SKM-1 treated with dmso at 0.1 percent for 144 hours (cell line): ENCODE data around the gene ERN1.
A peak's percentile ranks its signal among the peaks of the same experiment; 100 is the strongest.

Experiments used
- DNase-seq: peaks from one replicate; lab custom pipeline; 2025; ENCODE audit not compliant: unreplicated experiment; lab: John Stamatoyannopoulos, UW

Gene ERN1

DNA sequence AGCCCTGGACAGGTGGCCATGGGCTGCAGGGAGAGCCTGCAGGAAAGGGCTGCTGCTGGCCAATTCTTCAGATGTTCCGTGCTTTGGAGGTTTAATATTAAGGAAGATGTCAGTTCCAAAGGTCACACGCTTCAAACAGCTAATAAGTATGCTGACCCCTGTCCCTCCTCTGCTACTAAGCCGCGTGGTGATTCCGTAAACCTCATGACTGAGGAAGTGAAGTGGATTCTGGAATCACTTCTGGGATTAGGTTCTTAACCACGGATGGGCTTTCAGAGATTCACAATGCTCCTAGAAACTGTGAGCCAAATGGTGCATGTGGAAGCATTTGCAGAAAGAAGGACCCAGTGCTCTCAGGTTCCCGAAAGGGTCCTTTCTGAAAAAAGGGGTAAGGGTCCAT lies 28.5 kb upstream of the ERN1 start:
- DNase-seq: no peak

DNA sequence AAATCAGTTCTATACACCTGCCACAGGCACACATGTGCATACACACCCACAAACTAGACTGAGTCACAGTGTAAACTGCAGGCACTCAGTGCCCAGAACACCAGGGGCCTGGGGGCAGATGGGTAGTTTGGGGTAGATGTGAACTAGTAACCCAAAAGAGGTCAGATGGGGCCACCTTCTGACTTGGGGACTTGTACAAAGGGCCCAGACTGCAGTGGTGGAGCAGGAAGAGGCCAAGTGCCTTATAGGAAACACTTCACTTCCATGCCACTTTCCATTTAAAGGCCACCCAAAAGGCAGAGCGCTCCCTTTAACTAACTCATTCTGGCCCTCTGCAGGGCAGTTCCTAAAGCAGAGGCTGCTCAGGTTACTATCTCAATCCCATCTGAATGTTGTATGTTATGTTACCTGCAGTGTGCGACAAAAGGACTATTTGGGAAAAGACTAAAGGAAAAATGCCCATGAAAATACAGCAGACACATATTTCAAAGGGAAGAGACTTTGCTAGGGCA lies 27.8 kb upstream of the ERN1 start:
- no peak for DNase-seq

DNA sequence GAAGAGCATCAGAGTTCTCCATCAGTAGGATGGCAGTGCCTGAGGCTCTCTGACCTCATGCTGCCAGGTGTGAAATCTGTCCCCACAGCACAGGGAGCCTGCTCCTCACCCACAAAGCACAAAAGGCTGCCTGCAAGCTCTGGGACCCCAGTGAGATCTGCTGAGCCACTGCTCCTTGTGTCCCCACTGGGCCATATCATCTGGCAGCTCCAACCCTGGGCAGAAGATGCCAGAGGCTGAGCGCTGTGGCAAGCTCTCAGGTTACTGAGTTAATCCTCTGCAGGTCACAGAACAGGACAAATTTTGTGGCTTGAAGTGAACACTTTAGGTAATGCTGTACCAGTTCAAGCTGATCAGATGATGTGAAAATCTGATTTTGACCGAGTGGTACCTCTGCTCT lies 26.7 kb upstream of the ERN1 start:
- no peak for DNase-seq

DNA sequence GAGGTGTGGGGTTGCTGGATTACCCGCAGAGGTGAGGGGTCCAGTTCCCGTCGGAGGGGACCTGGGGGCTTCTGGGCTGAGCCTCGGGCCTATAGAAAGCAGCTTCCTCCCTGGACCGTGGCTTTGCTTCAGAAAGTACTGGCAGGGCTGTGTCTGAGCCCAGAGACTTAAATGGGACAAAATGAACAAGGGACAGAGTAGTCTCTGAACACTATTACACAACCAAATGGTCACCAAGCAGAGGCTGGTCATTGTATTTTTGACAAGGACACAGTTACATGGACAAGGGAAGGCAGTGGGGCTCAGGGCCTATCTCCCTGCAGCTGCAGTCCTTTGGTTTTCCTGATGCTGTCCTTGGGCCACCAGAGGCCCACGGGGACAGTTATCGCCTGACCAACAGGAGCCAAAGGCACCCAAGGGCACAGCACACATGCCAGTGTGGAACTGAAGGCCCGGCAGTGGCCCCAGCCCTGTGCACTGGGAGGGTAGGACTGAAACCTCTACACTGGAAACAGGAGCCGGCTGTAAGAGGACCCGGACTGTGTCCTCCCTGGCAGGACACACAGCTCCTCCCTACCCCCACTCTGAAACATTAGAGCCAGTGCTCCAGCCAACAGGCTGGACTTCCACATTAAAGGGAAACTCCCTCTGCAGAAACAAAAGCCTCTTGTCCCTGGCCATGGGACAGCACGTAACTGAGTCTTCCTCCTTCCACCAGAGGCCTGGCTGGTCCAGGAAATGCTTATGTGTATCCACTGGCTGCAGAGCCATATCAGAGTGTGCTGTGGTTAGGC lies 26.0 kb upstream of the ERN1 start:
- no peak for DNase-seq

DNA sequence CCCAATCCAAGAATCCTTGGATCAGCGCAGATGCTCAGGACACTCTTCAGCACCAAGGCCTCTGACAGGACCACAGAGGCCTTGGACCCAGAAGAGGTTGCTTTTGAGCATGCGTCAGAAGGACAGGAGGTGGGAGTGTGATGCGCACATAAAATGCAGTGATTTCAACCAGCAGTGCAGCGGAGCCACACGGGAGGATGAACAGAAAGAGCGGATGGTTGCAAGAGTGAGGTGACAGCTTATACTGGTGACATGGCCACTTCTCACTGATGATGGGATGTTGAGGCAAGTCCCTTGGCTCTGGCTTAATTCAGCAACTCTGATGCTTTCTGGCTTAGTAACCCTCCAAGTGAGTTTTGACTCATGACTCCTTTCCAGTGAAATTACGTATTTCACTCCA lies 25.2 kb upstream of the ERN1 start:
- no peak for DNase-seq

DNA sequence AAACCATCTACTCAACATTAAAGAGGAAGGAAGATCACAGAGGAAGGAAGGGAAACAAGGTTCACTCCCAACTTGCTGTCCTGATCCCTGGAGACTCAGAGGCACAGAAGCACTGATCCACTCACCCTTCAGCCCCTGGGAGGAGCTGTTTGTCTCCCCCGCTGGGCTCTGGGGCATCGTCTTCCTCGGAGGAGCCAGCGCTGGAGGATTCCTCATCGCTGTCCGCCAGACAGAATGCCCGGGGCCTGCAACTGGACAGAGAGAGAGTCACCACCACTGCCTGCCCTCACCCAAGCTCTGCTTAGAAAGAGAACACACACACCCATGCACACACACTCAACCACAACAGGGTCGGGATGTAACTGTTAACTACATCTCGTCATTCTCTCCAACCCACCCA lies 24.8 kb upstream of the ERN1 start:
- DNase-seq: no peak

DNA sequence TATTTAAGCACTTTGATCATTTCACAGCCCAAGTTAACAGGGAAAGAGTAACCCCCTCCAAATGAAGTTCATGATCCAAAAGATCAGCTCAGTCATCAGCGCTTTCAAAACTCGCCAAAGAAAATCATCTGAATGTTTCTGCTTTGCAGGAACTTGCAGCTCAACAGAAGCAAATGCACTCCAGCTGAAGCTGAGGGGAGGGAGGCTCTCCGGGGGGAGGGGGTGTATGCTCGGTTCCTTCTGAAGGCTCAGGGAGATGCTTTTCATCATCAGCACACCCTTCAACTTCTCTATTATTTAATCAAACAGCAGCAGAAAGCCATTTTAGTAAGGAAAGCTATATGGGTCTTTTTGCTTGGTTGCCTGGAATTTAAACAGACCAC lies 24.4 kb upstream of the ERN1 start:
- DNase-seq: no peak

DNA sequence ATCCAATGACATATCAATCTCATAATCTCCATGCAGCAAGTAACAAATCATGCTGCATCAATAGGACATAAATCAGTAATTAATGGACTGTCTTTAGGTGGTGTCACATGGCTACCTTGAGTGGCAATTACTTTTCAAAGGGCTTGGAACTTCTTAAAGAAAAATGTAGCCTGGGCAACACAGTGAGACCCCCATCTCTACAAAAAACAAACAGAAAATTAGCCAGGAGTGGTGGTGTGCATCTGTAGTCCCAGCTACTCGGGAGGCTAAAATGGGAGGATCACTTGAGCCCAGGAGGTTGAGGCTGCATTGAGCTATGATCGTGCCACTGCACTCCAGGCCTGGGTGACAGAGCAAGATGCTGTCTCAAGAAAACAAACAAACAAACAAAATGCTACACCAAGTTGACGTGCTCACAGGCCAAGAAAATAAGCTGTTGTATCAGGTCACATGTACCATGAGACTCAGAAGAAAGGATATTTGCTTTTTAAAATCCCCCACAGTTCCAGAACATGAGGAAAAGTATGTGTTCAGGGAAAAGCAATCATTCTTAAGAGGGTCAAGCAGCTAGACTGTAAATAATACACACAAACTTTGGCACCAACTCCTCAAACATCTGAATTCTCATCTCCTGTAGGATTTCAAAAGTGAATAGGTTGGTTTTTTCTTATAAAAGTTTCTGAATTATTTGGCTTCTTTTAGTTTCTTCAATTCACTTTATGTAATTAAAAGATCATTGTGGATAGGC lies 23.8 kb upstream of the ERN1 start:
- DNase-seq: no peak

DNA sequence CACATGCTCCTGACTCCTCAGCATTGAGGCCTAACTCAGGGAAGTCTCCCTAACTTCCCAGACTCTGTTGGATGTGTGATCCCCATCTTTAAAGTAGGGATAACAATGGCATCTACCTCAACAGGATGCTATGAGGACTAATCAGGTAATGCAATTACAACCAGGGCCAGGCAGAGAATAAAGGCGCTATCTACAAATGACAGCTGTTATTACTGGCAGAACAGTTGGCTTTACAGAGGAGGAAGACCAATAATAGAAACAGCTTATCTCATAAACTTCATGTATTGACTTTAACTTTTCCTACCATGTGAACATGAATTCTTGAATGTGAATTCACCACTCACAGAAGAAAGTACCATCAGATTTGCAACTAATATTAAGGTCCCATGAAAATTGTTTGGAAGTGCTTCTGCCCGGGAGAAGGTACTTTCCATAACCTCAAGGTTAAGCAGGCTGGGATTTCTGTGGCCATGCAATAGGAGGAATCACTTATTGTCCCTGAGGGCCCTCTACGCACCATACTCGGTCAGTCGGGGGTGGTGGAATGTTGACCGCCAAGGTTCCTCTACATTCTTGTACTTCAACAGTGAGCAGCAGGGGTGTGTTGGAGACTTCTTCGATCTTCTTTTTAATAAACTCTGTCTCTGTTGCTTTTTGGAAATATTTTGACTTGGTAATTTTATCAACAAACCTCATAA lies 22.6 kb upstream of the ERN1 start:
- DNase-seq: no peak

DNA sequence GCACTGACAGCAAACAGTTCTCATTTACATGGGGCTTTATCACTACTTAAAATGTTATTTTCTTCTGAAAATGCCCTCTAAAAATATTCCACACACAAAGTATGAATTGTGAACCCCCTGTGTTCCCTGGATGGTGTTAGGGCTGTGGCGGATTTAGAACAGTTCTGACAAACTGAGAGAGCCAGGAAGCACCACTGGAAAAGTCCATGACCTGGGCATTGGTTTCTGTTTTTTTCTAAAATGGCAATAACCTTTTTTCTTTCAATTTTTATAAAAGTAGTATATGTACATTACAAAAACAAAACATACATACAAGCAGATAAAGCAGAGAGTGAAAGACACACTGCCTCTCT lies 21.0 kb upstream of the ERN1 start:
- no peak for DNase-seq

DNA sequence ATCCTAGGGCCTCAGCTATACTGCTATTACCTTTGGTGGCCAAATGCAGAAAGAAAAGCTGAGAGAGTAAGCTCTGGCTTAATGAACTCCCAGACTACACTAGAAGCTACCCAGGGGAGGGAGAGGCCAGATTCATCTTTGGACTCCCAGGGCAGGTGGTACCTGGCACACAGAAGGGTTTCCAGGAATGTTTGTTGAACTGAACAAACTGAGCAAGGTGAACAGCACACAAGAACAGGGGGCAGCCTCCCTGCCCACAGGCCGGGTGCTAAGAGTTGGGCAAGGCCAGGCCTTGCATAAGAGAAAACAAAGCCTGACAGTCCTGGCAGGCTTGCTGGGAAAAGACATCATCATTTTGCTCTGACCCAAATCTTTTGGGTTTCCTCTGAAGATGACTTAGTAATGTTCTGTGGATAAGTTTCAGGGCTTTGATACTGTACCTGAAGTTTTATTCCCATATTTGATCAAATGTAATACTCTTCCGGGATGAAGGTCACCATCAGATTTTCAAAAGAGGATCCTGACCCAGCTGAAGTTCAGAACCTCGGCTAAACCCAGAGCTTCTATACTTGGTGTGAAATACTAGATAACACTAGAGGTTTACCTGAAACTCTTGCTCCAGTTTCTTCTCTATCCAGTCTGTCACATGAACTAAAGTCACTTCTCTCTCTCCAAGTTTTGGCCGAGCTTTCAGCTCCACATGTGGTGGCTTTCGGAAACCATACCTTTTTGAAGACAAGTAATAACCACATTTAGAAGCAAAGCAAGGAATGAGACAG lies 20.5 kb upstream of the ERN1 start:
- no peak for DNase-seq

DNA sequence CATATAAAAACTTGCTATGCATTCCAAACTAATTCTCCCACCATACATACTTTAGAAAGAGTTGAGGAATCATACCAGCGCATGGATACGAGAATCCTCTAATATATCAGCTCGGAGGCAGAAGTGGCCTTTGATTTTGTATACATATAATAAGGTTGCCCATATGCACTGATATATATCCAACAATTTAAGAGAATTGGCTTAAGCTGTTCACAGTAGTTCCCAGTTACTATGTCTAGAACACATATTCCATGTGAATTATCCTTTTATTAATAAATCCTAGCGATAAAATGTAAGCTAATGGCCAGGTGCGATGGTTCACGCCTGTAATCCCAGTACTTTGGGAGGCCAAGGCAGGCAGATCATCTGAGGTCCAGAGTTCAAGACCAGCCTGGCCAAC lies 19.3 kb upstream of the ERN1 start:
- no peak for DNase-seq

DNA sequence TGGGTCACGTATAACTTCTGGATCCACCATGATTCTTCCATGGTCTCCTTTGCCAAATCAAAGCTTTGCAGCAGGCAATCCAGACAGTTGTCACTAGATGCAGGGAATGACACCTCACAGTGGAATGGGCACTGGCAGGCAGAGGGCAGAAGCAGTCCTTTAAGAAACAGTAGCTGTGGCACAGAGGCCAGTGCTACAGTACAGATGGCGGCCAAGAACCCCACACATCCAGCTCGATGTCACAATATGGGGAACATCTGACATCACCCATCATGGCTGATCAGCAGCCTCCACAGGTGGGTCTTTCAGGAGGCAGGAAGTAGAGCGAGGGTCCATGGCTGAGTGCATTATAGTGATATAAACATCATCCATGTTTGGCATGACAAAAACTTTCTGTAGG lies 18.8 kb upstream of the ERN1 start:
- DNase-seq: no peak

DNA sequence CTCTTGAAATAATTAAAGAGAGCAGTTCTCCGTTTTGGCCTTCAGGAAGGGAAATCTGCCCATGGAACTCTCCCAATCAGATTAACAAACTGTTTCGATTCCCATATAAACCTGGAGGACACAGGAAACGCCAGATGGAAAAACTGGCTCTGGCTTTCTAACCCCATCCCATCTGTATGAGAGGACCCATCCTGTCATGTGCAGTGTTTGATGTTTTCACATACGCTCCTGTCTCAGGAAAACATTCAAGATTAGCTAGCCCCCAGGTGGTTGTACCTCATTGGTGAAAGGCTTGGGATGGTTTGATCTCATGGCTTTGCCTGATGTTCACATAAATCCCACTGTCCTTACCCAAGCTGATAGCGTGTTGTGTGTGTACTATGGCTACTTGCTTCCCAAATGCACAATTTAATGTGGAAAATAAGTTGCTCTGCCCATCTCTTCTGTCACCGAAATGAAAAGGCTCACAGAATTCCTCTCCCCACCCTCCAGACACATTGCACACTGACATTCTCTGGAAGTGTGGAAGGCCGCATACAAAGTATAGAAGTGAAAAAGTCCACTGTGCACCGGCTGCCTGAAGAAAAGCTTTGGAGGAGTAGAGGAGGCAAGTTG lies 18.2 kb upstream of the ERN1 start:
- DNase-seq: no peak

DNA sequence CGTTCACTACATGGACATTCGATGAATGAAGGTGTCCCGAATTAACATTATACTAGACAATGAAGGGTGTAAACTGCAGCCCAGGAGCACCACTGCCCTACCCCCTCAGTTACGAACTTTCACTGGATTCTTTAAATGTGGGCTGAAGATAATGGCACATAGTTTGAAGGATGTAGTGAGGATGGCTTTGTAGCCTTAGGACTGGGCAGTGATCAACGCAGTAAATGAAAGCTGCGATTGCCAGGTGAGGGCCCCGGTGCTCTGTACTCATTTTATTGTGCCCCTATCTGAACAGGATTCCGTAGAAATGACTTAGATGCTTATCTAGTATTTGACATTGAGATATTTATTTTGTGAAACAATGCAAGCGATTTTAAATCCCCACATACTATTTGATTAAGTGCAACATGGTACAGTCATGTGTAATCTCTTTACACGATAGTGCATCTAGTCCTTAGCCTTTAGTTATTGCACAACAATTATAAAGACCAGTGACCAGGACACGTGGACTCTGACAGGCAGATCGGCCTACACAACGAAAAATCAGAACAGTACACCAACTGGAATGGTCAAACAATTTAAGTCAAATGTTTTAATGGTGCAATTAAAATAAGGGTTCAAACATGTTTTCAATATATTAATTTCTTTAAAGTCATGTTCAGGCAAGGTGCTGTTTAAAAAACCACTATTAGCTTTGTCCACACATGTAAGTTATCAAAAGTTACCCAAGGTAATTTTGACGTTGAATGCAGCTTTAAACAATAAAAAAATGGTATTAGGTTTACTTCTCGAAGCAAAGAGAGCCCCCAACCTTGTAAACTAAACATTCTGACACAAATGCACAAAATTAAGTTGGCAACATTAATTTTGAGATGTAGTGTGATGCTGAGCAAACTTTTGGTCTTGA lies 17.4 kb upstream of the ERN1 start:
- no peak for DNase-seq

DNA sequence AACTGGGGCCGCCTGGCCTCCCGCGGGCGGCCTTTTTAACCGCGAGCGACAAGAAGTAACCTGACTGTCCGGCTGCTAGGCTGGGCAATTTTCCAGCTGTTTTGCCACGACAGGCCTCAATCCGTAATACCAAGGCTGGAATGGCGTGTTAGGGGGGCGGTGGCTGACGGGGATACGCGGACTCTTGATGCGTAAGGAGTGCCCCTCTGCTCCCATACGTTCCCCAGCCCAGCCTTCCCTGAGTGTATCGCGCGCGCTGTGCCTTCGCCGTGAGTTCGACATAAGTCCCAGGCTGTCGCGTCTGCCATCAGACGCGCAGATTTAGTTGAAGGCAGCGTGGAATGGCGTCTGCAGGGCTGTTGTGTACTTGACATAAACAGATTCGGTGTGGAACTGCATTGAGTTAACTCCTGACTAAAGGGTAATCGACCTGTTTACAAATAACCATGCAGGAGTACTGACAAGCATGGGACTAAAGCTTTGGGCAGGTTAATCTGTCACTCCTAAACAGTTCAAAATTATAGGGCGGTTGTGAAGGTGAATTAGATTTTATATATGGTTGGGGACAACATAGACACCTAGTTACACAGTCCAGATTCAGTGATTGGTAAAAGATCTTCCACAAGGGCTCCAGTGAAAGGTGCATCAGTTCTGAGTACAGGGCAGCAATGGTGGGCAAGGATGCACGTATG lies 16.6 kb upstream of the ERN1 start:
- DNase-seq: no peak

DNA sequence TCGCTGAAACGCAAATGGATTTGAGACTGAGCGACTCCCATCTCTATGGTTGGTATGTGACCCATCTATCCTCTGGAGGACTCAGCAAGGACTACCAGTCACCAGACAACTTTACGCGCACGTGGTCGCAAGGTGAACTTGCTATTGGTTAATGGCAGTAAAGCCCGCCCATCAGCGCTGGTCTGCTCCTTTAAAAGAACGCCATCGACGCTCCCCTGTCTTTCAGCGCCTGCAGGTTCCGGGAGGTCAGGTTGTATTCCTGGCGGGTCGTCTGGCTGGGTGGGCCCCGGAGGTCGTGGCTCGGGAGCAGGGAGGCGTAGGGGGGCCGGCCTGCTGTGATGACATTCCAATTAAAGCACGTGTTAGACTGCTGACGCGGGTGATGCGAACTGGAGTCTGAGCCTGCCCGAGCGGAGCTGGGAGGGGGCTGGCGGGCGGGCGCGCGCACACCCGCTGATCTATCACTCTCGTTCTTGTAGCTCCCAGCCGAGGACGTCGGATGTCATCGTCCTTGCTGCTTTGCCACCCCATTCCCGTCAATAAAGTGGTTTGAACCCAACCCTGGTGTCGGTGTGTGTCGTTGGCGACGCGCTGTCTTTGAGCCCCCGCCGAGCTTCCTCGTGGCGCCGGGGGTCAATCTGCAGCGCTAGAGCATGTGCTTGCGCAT lies 15.9 kb upstream of the ERN1 start:
- peak; percentile 96 for DNase-seq

DNA sequence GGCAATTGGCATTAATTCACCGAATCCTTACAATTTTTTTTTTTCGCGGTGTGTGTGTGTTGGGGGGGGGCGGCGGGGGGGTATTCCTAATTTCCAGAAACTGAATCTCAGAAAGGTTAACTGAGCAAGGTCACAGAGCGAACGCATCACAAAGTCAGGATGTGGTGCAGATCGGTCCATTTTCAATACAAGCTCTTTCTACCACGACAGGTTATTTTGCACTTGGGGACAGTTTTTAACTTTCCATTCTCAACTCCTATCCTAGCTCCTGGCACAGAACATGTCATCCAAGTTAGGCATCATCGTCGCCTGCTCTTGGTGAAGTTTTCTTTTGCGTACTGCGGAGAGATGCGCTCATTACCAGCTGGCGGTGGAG lies 15.4 kb upstream of the ERN1 start:
- no peak for DNase-seq

DNA sequence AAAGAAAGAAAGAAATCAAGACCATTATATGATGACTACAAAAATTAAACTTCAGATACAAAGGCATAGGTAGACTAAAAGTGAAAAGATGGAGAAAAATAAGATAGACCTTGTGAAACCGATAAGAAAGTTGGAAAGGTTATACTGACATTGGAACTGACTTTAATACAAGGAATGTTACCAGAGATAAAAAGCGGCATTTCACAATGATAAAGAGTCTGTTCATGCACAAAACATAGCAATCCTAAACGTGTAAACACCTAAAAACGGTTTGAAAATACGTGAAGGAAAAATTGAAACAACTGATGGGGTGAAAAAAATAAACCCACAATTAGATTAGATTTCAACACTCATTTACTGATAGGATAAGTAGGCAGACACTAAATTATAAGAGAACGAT lies 9.6 kb upstream of the ERN1 start:
- no peak for DNase-seq
